ENCODE data around the gene STAC3. TPM values are rescaled to one million over a fixed set of nuclear protein-coding genes. Genes with fewer than 3 reads are reported as not detected.

STAC3 gene
- total and polyA plus RNA-seq, 2 of the 8 experiments (the other 6 are each of a cell fraction or from before 2014, with no cell fraction given) = 0.70 to 1.3 TPM

DNA sequence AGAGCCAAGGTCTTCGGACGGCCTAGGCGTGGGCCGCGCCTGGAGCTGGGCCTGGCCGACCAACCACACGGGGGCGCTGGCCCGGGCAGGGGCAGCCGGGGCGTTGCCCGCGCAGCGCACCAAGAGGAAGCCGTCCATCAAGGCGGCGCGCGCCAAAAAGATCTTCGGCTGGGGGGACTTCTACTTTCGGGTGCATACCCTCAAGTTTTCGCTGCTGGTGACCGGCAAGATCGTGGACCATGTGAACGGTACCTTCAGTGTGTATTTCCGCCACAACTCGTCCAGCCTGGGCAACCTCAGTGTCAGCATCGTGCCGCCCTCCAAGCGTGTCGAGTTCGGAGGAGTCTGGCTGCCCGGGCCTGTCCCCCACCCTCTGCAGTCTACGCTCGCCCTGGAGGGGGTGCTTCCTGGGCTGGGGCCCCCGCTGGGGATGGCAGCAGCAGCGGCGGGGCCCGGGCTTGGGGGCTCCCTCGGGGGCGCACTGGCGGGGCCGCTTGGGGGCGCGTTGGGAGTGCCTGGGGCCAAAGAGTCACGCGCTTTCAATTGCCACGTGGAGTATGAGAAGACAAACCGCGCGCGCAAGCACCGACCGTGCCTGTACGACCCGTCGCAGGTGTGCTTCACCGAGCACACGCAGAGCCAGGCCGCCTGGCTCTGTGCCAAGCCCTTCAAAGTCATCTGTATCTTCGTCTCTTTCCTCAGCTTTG is 25.9 kb downstream of the STAC3 start (continued):
- TF ChIP-seq, protein P1, sequence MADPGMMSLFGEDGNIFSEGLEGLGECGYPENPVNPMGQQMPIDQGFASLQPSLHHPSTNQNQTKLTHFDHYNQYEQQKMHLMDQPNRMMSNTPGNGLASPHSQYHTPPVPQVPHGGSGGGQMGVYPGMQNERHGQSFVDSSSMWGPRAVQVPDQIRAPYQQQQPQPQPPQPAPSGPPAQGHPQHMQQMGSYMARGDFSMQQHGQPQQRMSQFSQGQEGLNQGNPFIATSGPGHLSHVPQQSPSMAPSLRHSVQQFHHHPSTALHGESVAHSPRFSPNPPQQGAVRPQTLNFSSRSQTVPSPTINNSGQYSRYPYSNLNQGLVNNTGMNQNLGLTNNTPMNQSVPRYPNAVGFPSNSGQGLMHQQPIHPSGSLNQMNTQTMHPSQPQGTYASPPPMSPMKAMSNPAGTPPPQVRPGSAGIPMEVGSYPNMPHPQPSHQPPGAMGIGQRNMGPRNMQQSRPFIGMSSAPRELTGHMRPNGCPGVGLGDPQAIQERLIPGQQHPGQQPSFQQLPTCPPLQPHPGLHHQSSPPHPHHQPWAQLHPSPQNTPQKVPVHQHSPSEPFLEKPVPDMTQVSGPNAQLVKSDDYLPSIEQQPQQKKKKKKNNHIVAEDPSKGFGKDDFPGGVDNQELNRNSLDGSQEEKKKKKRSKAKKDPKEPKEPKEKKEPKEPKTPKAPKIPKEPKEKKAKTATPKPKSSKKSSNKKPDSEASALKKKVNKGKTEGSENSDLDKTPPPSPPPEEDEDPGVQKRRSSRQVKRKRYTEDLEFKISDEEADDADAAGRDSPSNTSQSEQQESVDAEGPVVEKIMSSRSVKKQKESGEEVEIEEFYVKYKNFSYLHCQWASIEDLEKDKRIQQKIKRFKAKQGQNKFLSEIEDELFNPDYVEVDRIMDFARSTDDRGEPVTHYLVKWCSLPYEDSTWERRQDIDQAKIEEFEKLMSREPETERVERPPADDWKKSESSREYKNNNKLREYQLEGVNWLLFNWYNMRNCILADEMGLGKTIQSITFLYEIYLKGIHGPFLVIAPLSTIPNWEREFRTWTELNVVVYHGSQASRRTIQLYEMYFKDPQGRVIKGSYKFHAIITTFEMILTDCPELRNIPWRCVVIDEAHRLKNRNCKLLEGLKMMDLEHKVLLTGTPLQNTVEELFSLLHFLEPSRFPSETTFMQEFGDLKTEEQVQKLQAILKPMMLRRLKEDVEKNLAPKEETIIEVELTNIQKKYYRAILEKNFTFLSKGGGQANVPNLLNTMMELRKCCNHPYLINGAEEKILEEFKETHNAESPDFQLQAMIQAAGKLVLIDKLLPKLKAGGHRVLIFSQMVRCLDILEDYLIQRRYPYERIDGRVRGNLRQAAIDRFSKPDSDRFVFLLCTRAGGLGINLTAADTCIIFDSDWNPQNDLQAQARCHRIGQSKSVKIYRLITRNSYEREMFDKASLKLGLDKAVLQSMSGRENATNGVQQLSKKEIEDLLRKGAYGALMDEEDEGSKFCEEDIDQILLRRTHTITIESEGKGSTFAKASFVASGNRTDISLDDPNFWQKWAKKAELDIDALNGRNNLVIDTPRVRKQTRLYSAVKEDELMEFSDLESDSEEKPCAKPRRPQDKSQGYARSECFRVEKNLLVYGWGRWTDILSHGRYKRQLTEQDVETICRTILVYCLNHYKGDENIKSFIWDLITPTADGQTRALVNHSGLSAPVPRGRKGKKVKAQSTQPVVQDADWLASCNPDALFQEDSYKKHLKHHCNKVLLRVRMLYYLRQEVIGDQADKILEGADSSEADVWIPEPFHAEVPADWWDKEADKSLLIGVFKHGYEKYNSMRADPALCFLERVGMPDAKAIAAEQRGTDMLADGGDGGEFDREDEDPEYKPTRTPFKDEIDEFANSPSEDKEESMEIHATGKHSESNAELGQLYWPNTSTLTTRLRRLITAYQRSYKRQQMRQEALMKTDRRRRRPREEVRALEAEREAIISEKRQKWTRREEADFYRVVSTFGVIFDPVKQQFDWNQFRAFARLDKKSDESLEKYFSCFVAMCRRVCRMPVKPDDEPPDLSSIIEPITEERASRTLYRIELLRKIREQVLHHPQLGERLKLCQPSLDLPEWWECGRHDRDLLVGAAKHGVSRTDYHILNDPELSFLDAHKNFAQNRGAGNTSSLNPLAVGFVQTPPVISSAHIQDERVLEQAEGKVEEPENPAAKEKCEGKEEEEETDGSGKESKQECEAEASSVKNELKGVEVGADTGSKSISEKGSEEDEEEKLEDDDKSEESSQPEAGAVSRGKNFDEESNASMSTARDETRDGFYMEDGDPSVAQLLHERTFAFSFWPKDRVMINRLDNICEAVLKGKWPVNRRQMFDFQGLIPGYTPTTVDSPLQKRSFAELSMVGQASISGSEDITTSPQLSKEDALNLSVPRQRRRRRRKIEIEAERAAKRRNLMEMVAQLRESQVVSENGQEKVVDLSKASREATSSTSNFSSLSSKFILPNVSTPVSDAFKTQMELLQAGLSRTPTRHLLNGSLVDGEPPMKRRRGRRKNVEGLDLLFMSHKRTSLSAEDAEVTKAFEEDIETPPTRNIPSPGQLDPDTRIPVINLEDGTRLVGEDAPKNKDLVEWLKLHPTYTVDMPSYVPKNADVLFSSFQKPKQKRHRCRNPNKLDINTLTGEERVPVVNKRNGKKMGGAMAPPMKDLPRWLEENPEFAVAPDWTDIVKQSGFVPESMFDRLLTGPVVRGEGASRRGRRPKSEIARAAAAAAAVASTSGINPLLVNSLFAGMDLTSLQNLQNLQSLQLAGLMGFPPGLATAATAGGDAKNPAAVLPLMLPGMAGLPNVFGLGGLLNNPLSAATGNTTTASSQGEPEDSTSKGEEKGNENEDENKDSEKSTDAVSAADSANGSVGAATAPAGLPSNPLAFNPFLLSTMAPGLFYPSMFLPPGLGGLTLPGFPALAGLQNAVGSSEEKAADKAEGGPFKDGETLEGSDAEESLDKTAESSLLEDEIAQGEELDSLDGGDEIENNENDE (IDR thresholded peaks at IDR 0.05; ENCODE audit: insufficient replicate concordance, low read length) = no peak
